Ovary (tissue), 3 donors: ENCODE data around the gene MOSMO.

Experiments used
- CTCF ChIP-seq, 3 donors: fragments of 450-650 bp in 2 of 3; fragments of 200-600 bp in 1 of 3; IDR thresholded peaks; one replicate each; pipeline versions ENCODE4 v1.5.1 to v1.8.0; 2016 to 2022; ENCODE audit warnings: antibody characterized with exemption in 3 of 3, mild to moderate bottlenecking in 1 of 3
- EP300 ChIP-seq: sonication (generic); formaldehyde crosslinking; IDR thresholded peaks from one replicate; pipeline ENCODE4 v1.6.1; 2017; ENCODE audit warnings: antibody characterized with exemption
- POLR2A ChIP-seq: fragments of 450-650 bp; IDR thresholded peaks from one replicate; pipeline ENCODE4 v1.6.1; 2017; ENCODE audit warnings: antibody characterized with exemption, mild to moderate bottlenecking, moderate library complexity
- donor health status: DM: no; HTN: no; CAD: no.

GRCh38 chr16:22010902-22011301 lies 3.0 kb downstream of the MOSMO start:
- TF ChIP-seq POLR2A, result no peak
- no peak for TF ChIP-seq CTCF (IDR thresholded peaks at IDR 0.05)
- TF ChIP-seq EP300, result no peak
